OCI-LY3 (cell line): ENCODE results near the gene PNISR.
A peak's percentile ranks its signal among the peaks of the same experiment; 100 is the strongest.
"Not testable (repeated sequence)": the region's sequence is repeated elsewhere in the genome, so short reads cannot be mapped to it uniquely, and the experiment has no call there.

ENCODE experiments used
- H2AFZ ChIP-seq: fragments of 200-600, 300-600 bp; shearing (Covaris generic); 2 replicates; pipeline ENCODE4 v1.6.0; 2014; ENCODE audit warnings: antibody characterized with exemption, low read depth, low read length
- H3K27ac ChIP-seq: fragments of 200-600, 300-600 bp; sonication (generic); 2 replicates; pipeline ENCODE4 v1.5.1; 2014; ENCODE audit warnings: mild to moderate bottlenecking, low read length, moderate library complexity, mixed read lengths
- H3K27me3 ChIP-seq: fragments of 200-600, 300-600 bp; sonication (generic); 2 replicates; pipeline ENCODE4 v1.6.1; 2014; ENCODE audit warnings: low read depth, low read length, mixed read lengths
- H3K36me3 ChIP-seq: fragments of 200-600, 300-600 bp; sonication (generic); replicated peaks from 2 replicates; pipeline ENCODE3; 2014; ENCODE audit warnings: low read depth, low read length, mixed read lengths
- H3K4me1 ChIP-seq: fragments of 300-600, 200-600 bp; sonication (generic); 2 replicates; pipeline ENCODE4 v1.6.1; 2014; ENCODE audit warnings: low read length, mixed read lengths
- H3K4me2 ChIP-seq: fragments of 200-600, 300-600 bp; sonication (generic); 2 replicates; pipeline ENCODE4 v1.6.1; 2014; ENCODE audit warnings: low read length, mixed read lengths
- H3K4me3 ChIP-seq: fragments of 300-600, 200-600 bp; sonication (generic); 2 replicates; pipeline ENCODE4 v1.5.1; 2014; ENCODE audit warnings: antibody characterized with exemption, mild to moderate bottlenecking, low read length, moderate library complexity
- H3K79me2 ChIP-seq: fragments of 300-600, 200-600 bp; shearing (Covaris generic); 2 replicates; pipeline ENCODE4 v1.6.1; 2014; ENCODE audit warnings: mild to moderate bottlenecking, low read length, mixed read lengths
- H3K9ac ChIP-seq: fragments of 300-600, 200-600 bp; shearing (Covaris generic); 2 replicates; pipeline ENCODE4 v1.6.0; 2014; ENCODE audit warnings: mild to moderate bottlenecking, low read length, moderate library complexity
- H3K9me3 ChIP-seq: fragments of 200-600, 300-600 bp; shearing (Covaris generic); 2 replicates; pipeline ENCODE4 v1.6.1; 2014; ENCODE audit warnings: low read length, mixed read lengths; ENCODE audit not compliant: insufficient read depth
- H4K20me1 ChIP-seq: fragments of 200-600, 300-600 bp; sonication (generic); 2 replicates; pipeline ENCODE4 v1.6.1; 2016; ENCODE audit warnings: low read length, mixed read lengths; ENCODE audit not compliant: insufficient read depth
- CTCF ChIP-seq: fragments of 200-600, 300-600 bp; sonication (generic); IDR thresholded peaks from 2 replicates; pipeline ENCODE4 v1.5.1; 2014; ENCODE audit warnings: antibody characterized with exemption, low read length, low read depth
- EZH2phosphoT487 ChIP-seq: fragments of 200-600 bp; shearing (Covaris generic); IDR thresholded peaks from 2 replicates; pipeline ENCODE4 v1.6.1; 2018; ENCODE audit warnings: antibody characterized with exemption, mixed run types, low read depth

Gene PNISR

GRCh38 chr6:99467509-99468106 is 42.5 kb upstream of the PNISR start:
- H3K4me3 ChIP-seq: no peak overlapping the region
- H3K9ac ChIP-seq: no peak overlapping the region
- no peak overlapping the region for H2AFZ ChIP-seq
- H3K36me3 ChIP-seq: peaks cover 3% of the 10 kb centered on the region
- no peak overlapping the region for H3K27ac ChIP-seq
- no peaks in the 10 kb centered on the region for H4K20me1 ChIP-seq
- no peaks in the 10 kb centered on the region for H3K27me3 ChIP-seq
- TF ChIP-seq CTCF: peak; percentile 50
- TF ChIP-seq EZH2phosphoT487: no peak
- no peaks in the 10 kb centered on the region for H3K9me3 ChIP-seq
- H3K4me2 ChIP-seq: no peak overlapping the region
- H3K4me1 ChIP-seq: 0 out of 2 replicates have a peak, but pooled peaks cover 7% of the 10 kb centered on the region
- H3K79me2 ChIP-seq: no peaks in the 10 kb centered on the region

GRCh38 chr6:99459133-99459532 is 34.0 kb upstream of the PNISR start:
- not testable (repeated sequence) for H3K4me3 ChIP-seq, H4K20me1 ChIP-seq, H3K36me3 ChIP-seq, H2AFZ ChIP-seq, H3K27ac ChIP-seq, H3K4me1 ChIP-seq, H3K9ac ChIP-seq, H3K9me3 ChIP-seq, H3K4me2 ChIP-seq, H3K27me3 ChIP-seq, H3K79me2 ChIP-seq

- H2AFZ ChIP-seq: no peak overlapping the region
- H4K20me1 ChIP-seq: no peaks in the 10 kb centered on the region
- H3K27ac ChIP-seq: no peak overlapping the region
- no peaks in the 10 kb centered on the region for H3K4me1 ChIP-seq
- no peak overlapping the region for H3K4me3 ChIP-seq
- no peaks in the 10 kb centered on the region for H3K27me3 ChIP-seq
- no peak overlapping the region for H3K4me2 ChIP-seq
- H3K79me2 ChIP-seq: no peaks in the 10 kb centered on the region
- TF ChIP-seq EZH2phosphoT487: no peak
- peak; percentile 46 for TF ChIP-seq CTCF
- H3K36me3 ChIP-seq: peaks cover 9% of the 10 kb centered on the region
- H3K9ac ChIP-seq: no peak overlapping the region
- H3K9me3 ChIP-seq: no peaks in the 10 kb centered on the region
Observed at GRCh38 chr6:99458319-99458718, 33.2 kb upstream of the PNISR start.

- TF ChIP-seq CTCF (no peak), EZH2phosphoT487 (no peak)
- Histone ChIP-seq H3K9me3 (no peaks in the 10 kb centered on the region), H3K79me2 (no peaks in the 10 kb centered on the region), H3K4me2 (0 out of 2 replicates have a peak overlapping the region, but pooled peaks have one; percentile 9), H4K20me1 (no peaks in the 10 kb centered on the region), H3K27ac (peak overlapping the region; percentile 17; the same call in 1 of the 2 replicates), H3K4me3 (no peak overlapping the region), H3K36me3 (peaks cover 23% of the 10 kb centered on the region), H2AFZ (no peak overlapping the region), H3K4me1 (peaks cover 27% of the 10 kb centered on the region), H3K27me3 (no peaks in the 10 kb centered on the region), H3K9ac (no peak overlapping the region)
Observed at GRCh38 chr6:99446076-99446475, 21.0 kb upstream of the PNISR start.
